Measurements from ENCODE around the gene SCAPER.

SCAPER gene

GRCh38 chr15:76359152-76359551 lies 546.0 kb downstream of the SCAPER start:
- DNase-seq (ENCODE audit: low read depth, low spot score) = no peak

DNA sequence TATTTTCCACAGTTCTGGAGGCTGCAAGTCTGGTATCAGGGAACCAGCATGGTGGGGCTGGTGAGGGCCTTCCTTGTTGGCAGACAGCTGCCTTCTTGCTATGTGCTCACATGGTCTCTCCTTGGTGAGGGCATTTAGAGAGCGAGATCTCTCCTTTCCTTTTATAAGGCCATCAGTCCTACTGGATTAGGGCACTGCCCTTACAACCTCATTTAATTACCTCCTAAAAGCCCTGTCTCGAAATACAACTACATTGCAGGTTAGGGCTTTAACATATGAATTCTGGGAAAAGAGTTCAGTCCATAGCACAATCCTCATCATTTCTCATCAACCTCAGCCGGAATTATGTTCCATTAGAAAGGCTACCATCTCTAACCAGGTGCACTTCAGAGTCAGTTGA lies 546.7 kb downstream of the SCAPER start:
- no peak for DNase-seq (ENCODE audit: low read depth, low spot score)

DNA sequence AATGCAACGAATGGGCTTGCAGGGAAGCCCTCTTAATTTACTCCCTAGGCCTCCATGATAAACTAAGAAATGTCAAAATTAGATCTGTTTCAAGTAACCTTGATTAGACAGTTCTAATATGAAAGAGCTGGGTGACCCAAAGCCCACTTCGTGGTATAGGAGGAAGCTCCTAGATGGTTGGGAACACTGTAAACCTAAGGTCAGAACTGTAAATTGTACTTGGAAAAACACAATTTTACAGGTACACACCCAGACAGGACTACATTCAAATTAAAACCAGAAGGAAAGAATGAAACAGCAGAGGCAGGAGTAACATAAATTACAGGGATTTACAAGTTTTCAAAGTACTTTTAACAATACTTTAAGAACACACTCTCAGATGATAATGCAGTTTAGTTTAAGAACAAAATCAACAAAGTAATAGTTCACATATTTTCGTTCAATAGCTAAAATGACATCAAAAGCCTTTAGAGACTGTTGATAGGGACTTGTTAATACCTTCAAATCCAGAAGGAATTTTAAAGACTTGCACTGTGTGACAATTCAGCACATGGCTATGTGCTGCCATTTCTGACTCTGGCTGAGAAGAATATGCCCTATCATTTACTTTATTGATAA lies 550.2 kb downstream of the SCAPER start:
- DNase-seq (ENCODE audit: low read depth, low spot score) = no peak

- DNase-seq (ENCODE audit: low read depth, low spot score) = no peak
Observed at GRCh38 chr15:76353903-76354302, 551.2 kb downstream of the SCAPER start.

DNA sequence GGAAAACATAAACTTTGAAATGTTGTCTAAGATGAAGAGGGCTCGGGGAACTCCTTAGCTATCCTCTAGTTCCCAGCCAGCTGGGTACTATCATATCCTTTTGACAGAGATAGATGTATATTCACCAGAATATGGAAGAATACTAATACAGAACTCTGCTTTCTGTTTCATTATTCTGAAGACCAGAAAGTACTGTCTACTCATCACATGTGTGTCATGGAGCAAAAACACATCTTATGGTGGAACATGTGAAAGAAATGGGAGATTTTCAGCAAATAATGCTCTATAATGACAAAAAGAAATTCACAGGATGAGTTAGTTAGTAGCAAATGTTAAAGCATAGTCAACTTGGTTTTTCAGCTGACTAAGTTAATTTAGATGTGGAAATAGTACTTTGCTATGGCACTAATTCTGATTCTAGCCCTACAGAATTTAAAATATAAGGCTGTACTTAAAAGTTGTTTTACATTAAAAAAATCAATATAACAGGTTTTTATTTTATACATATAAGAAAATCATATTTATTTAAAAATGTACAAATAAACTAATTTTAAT lies 552.0 kb downstream of the SCAPER start:
- no peak for DNase-seq (ENCODE audit: low read depth, low spot score)

- DNase-seq (ENCODE audit: low read depth, low spot score) = no peak
Observed at GRCh38 chr15:76349301-76350070, 555.7 kb downstream of the SCAPER start.

GRCh38 chr15:76347482-76348055 lies 557.6 kb downstream of the SCAPER start:
- DNase-seq (ENCODE audit: low read depth, low spot score) = no peak

DNA sequence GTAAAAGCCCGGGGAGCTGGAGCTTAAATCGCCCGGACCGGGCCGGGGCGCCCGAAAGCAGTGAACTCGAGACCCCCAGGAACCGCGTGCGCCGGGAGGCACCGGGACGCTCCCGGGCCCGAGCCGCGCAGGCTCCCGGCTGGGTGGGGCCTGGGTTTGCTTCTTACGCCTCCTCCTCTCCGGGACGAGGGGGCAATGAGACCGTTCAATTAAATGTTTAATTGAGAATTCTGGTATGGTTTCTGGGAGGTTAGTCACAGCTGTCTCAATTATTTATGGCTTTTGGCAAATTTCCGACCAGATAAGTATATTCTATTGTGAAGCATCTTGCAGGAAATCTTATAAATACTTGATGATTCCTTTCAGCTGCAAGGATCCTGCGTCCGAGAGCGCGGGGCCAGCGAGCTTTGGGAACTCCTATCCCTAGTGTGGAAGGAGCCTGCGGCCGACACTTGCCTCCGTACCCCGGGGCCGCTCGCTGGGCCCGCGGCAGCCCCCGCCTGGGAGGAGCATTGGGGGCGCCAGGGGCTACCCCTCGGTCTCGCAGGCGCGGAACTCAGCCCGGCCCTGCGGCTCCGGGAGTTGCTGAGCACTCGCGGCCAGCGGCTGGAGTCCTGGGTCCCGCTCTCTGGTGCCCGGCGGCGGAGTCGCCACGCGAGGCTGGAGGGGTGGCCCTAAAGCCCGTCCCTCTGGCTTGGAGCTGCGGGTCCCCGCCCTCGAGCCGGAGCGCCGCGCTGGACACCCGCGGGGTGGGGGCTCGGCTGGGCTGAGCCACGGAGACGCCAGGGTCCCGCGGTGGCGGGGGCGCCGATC lies 558.3 kb downstream of the SCAPER start:
- DNase-seq (ENCODE audit: low read depth, low spot score) = no peak

DNA sequence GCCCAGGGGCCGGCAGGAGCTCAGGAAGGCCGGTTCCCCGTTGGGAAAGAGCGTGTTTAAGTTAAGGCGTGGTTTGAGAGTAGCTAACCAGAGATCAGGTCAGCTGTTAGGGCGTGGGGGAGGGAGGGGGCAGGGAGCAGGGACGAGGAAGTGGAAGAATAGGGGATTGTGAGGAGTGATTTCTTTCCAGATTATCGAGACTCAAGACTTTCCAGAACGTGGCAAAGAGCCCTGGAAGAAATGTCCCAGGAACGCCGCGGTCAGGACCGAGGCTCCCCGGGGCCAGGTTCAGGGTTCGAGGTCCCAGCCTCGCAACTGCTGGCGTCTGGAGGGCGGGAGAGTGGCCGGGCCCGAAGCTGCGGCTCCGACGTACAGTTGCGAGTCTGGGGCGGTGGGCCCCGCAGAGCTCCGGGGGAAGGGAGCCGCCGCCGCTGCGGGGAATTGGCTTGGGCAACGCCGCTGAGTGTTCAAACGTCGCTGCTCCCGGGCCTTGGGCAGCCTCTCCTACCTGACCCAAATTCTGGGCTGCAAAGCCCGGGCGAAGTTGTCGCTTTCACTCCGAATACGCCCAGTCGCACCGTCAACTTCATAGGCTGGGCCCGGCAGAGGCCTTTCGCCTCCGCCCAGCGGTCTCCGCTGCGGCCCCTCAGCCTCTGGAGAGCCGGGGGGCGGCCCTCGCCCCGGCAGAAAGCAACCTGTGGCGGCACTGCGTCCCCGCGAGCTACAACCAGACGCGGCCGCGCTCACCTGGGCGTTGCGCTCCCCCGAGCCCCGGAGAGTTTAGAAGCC lies 559.1 kb downstream of the SCAPER start:
- no peak for DNase-seq (ENCODE audit: low read depth, low spot score)

DNA sequence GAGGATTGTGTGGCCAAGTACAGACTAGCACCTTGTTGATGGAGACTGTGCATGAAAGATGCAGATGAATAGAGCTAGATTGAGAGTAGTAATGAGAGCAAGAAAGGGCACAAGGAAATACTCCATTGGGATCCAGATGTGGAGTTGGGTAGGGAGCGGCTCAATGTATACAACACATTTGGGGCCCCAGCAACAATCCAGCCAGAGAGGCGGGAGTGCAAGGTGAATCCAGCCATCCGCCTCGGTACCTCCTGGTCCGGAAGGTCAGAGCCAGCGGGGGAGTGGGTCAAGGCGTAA lies 559.6 kb downstream of the SCAPER start:
- DNase-seq (ENCODE audit: low read depth, low spot score) = no peak

DNA sequence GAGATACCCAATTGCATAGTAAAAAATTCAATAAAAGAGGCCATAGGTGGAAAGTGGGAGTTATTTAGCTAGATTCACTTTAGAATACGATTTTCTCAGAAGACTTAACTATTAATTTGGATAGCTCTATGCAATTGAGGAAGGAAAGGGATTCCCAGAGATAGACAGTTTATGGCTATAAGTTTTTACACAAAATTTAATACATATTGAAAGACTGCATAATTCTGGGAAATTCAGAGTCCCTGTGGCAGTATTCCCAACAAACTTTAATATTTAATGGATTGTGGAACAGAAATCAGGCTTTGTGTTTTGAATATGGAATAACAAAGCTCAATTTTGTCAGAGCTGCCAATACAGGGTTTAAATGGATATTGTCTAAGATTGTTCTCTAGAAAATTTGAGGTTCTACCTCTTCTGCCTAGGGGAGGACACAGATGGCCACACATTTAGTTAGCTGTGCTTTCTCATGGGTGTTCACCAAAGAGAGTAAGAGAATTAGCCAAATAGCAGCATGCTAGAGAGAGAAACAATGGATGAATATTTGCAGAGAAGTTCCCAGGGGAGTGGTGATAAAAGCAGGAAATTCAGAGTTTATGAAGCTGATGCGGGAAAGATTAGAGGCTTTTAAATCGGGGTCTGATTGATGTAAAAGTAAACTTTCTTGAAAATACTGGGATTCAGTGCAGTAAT lies 560.1 kb downstream of the SCAPER start:
- DNase-seq (ENCODE audit: low read depth, low spot score) = no peak

DNA sequence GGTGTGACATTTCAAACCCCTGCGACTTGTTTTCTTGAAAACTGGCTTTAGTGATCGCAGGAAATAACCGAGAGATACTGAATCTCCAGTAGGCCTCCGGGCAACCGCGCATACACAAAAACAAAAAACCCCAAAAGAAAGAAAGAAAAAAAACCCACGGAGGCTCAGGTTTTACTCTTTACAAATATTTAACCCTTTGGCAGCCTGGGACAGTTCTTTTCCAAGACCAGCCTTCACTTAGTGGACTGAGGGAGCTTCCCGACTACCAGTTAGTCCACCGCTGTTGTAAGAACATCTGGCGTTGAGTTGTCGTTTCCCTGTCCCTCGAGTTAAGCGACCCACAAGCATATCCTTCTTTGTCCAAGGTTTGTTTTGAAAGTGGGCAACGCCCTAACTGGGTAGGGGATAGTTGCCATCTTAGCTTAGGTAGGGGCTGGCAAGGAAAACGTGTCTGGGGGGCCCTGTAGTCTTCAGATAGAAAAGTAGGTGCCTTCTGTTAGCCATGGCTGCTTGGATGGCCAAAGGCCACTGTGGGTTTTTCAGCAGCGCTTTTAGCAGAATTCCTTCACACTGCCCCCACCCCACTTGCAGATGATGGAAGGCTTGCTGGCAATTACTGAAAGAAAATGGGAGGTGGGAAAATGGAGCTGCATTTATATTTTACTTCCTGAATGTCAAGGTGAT lies 561.7 kb downstream of the SCAPER start:
- no peak for DNase-seq (ENCODE audit: low read depth, low spot score)

GRCh38 chr15:76342382-76343201 lies 562.5 kb downstream of the SCAPER start:
- DNase-seq (ENCODE audit: low read depth, low spot score) = no peak

- no peak for DNase-seq (ENCODE audit: low read depth, low spot score)
Observed at GRCh38 chr15:76342058-76342381, 563.1 kb downstream of the SCAPER start.

- no peak for DNase-seq (ENCODE audit: low read depth, low spot score)
Observed at GRCh38 chr15:76341366-76342057, 563.6 kb downstream of the SCAPER start.

GRCh38 chr15:76340803-76341365 lies 564.3 kb downstream of the SCAPER start:
- DNase-seq (ENCODE audit: low read depth, low spot score) = no peak

- DNase-seq (ENCODE audit: low read depth, low spot score) = no peak
Observed at GRCh38 chr15:76340198-76340802, 564.8 kb downstream of the SCAPER start.
